Activated T-cell treated with anti-CD3 and anti-CD28 coated beads, Interleukin-2, amount 50 U/mL, for 24 hours (primary cell): ENCODE data around the gene CDYL2.
"Not testable (repeated sequence)": the region's sequence is repeated elsewhere in the genome, so short reads cannot be mapped to it uniquely, and the experiment has no call there.

Source experiments
- DNase-seq: peaks from one replicate; pipeline ENCODE4 v3.0.0-alpha.2; 2020
- H3K27ac Mint-ChIP-seq: 2 replicates; pipeline ENCODE4 v1.8.0; 2020; ENCODE audit warnings: mild to moderate bottlenecking, mixed read lengths
- H3K27me3 Mint-ChIP-seq: 2 replicates; pipeline ENCODE4 v1.8.0; 2020; ENCODE audit warnings: mixed read lengths
- H3K36me3 Mint-ChIP-seq: 2 replicates; pipeline ENCODE4 v1.8.0; 2020; ENCODE audit warnings: low read depth, mixed read lengths
- H3K4me1 Mint-ChIP-seq: 2 replicates; pipeline ENCODE4 v1.8.0; 2020; ENCODE audit warnings: low read depth, mixed read lengths
- H3K4me3 Mint-ChIP-seq: 2 replicates; pipeline ENCODE4 v1.8.0; 2020; ENCODE audit warnings: mild to moderate bottlenecking, moderate library complexity, mixed read lengths
- H3K9me3 Mint-ChIP-seq: 2 replicates; pipeline ENCODE4 v1.8.0; 2020; ENCODE audit warnings: mixed read lengths

CDYL2 gene

GRCh38 chr16:80825365-80825758, 21.0 kb upstream of the CDYL2 start:
- DNase-seq = no peak
- H3K4me3 Mint-ChIP-seq = no peak overlapping the region
- peaks cover 14% of the 10 kb centered on the region for H3K27me3 Mint-ChIP-seq
- no peak overlapping the region for H3K27ac Mint-ChIP-seq
- peaks cover 1% of the 10 kb centered on the region for H3K4me1 Mint-ChIP-seq
- no peaks in the 10 kb centered on the region for H3K36me3 Mint-ChIP-seq
- H3K9me3 Mint-ChIP-seq = no peaks in the 10 kb centered on the region

DNA sequence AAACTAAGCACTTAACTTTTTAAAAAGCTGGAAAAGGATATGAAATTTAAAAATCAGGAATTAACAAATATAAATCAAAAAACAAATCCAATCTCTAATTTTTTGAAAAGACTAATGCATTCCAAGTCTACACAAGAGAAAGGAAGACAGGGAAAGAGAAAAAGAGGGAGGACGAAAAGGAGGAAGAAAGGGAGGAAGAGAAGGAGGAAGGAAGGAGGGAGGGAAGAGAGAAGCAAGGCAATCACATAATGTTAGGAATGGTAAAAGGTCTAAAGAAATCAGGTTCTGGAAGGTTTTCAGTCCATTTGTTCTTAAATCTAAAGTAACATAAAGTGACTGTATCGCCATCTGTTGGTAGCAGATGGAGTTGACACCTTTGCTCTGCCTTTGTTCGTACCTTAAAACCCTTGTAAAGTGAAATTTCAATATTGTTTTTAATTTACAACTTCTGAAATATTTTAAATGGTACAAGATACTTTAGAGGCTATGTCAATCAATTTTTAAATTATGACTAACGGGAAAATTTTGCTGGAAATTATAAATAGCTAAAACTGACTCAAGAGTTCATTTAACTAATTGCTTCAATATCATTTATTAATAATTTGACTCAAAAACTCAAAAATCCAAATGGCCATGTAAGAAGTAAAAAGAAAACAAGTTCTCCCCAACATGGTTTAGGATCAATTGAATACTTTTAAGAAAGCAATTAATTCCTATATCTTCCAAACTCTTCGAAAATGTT, 20.4 kb upstream of the CDYL2 start:
- no peak overlapping the region for H3K27ac Mint-ChIP-seq

DNA sequence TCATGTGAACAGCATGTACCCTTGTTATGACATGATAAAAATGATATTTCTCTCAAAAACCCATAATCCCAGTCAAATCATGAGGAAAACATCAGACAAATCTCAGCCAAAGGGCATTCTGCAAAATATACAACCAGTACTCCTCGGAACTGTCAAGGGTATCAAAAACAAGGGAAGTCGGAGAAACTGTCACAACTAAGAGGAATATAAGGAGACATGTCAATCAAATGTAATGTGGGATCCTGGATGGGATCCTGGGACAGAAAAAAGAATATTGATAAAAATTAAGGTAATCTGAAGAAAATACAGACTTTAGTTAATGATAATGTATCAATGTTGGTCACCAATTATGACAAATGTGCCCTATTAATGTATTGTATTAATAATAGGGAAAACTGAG, 15.6 kb upstream of the CDYL2 start:
- peaks cover 1% of the 10 kb centered on the region for H3K4me1 Mint-ChIP-seq
- peaks cover 15% of the 10 kb centered on the region for H3K27me3 Mint-ChIP-seq
- no peaks in the 10 kb centered on the region for H3K9me3 Mint-ChIP-seq
- no peaks in the 10 kb centered on the region for H3K36me3 Mint-ChIP-seq
- no peak overlapping the region for H3K27ac Mint-ChIP-seq
- DNase-seq = no peak
- H3K4me3 Mint-ChIP-seq = no peak overlapping the region

More for the DNA sequence above, 20.4 kb upstream of the CDYL2 start:
- no peaks in the 10 kb centered on the region for H3K36me3 Mint-ChIP-seq
- H3K9me3 Mint-ChIP-seq = no peaks in the 10 kb centered on the region
- peaks cover 1% of the 10 kb centered on the region for H3K4me1 Mint-ChIP-seq
- no peak for DNase-seq
- H3K4me3 Mint-ChIP-seq = no peak overlapping the region
- H3K27me3 Mint-ChIP-seq = peaks cover 11% of the 10 kb centered on the region

- Mint-ChIP-seq H3K9me3 (no peaks in the 10 kb centered on the region), H3K4me3 (no peak overlapping the region), H3K4me1 (no peaks in the 10 kb centered on the region), H3K36me3 (no peaks in the 10 kb centered on the region), H3K27me3 (peaks cover 15% of the 10 kb centered on the region), H3K27ac (no peak overlapping the region)
- no peak for DNase-seq
Observed at GRCh38 chr16:80816356-80816755, 12.0 kb upstream of the CDYL2 start.

DNA sequence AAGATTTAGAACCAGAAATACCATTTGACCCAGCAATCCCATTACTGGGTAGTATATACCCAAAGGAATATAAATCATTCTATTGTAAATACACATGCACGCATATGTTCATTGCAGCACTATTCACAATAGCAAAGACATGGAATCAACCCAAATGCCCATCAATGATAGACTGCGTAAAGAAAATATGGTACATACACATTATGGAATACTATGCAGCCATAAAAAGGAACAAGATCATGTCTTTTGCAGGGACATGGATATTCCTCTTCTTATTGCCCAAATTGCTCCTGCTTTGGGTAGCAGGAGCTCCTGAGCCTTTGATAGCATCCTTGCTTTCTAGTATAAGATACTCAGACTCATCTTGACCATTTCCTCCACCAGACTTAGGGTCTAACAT, 10.9 kb upstream of the CDYL2 start:
- H3K27me3 Mint-ChIP-seq = peaks cover 15% of the 10 kb centered on the region
- H3K27ac Mint-ChIP-seq, H3K4me3 Mint-ChIP-seq, H3K4me1 Mint-ChIP-seq, H3K9me3 Mint-ChIP-seq, DNase-seq, H3K36me3 Mint-ChIP-seq: not testable (repeated sequence)

DNA sequence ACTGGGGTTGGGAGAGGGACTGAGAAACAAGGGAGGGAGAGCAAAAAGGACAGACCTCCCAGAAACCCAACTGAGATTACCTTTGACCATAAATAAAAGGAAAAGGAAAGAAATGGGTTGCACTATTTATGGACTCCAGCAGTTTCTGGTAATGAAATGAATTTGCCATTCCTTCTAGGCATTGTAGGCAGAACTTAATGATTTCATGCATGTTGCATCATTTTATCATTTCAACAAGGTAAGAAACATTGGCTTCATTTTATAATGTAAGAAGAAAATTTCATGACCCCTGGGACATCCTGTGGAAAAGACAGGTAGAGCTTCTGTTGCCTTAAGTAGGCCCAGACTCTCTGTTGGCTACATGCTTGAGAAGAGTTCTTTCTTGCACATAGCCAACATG, 8.2 kb upstream of the CDYL2 start:
- no peak for DNase-seq
- Mint-ChIP-seq H3K27me3 (peaks cover 9% of the 10 kb centered on the region), H3K36me3 (no peaks in the 10 kb centered on the region), H3K4me3 (no peak overlapping the region), H3K4me1 (peaks cover 2% of the 10 kb centered on the region), H3K9me3 (peaks cover 1% of the 10 kb centered on the region), H3K27ac (no peak overlapping the region)

DNA sequence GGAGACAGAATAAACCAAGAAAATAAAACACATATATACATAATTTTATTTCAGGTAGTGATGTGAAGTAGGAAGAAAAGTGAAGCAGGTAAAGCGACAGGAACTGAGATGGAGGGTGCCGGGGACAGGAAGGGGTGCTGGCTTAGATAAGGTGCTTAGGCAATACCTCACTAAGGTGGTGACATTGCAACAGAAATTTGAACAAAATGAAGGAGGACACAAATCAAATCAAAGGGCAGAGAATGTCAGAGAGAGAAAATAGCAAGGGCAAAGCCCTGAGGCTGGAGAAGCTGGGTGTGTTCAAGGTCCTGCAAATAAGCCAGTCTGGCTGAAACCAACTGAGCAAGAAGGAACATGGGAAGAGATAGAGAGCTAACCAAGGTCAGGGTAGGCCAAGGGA, 5.0 kb upstream of the CDYL2 start:
- H3K9me3 Mint-ChIP-seq = peaks cover 6% of the 10 kb centered on the region
- DNase-seq = no peak
- H3K4me1 Mint-ChIP-seq = peaks cover 27% of the 10 kb centered on the region
- peaks cover 3% of the 10 kb centered on the region for H3K27me3 Mint-ChIP-seq
- H3K4me3 Mint-ChIP-seq = no peak overlapping the region
- no peak overlapping the region for H3K27ac Mint-ChIP-seq
- H3K36me3 Mint-ChIP-seq = no peaks in the 10 kb centered on the region

GRCh38 chr16:80807906-80808305, 3.5 kb upstream of the CDYL2 start:
- Mint-ChIP-seq H3K27me3 (peaks cover 3% of the 10 kb centered on the region), H3K36me3 (peaks cover 2% of the 10 kb centered on the region), H3K4me3 (no peak overlapping the region), H3K4me1 (peaks cover 32% of the 10 kb centered on the region), H3K9me3 (peaks cover 6% of the 10 kb centered on the region), H3K27ac (no peak overlapping the region)
- DNase-seq = no peak

DNA sequence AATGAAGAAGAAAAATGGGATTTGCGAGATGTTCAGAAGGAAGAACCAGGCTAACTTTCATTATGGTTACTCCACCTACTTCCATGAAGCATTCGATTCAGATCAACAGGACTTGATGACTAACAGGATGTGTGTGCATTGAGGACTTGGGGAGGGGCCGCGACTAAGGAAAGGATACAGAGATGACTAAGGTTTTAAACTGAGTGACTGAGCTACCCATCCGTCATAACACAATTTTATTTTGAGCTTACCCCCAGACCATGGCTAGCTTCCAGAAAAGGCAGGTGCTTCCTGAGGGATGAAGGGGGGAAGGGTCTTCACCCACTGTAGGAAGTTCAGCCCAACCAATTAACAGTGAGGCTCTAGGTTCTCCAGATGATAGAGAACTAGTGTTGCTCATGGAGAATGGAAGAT, 2.5 kb upstream of the CDYL2 start:
- peaks cover 12% of the 10 kb centered on the region for H3K9me3 Mint-ChIP-seq
- peaks cover 3% of the 10 kb centered on the region for H3K27me3 Mint-ChIP-seq
- H3K4me1 Mint-ChIP-seq = peaks cover 41% of the 10 kb centered on the region
- H3K27ac Mint-ChIP-seq = peak overlapping the region; percentile 63
- peaks cover 6% of the 10 kb centered on the region for H3K36me3 Mint-ChIP-seq
- peak overlapping the region; percentile 30 for H3K4me3 Mint-ChIP-seq
- peak; percentile 59 for DNase-seq

DNA sequence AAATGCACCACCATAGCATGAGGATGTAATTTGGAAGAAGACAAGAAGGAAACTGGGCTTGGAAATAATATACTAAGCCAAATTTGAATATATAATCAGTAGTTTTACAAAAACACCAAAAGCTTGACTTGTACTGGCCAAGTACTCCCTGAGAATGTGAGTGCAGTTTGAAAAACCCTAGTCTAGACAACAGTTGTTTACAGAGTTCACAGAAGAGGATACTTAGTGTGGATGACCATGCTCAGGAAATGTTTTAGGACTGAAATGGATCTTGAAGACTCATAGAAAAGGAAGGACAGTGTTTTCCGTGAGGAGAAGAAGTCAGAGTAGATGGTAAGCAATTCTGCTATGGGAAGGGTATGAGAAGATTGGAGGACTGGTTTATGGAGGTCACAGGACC, 1.9 kb upstream of the CDYL2 start:
- peak overlapping the region; percentile 63 for H3K27ac Mint-ChIP-seq
- H3K36me3 Mint-ChIP-seq = peaks cover 6% of the 10 kb centered on the region
- DNase-seq = no peak
- H3K27me3 Mint-ChIP-seq = peaks cover 3% of the 10 kb centered on the region
- H3K4me1 Mint-ChIP-seq = peaks cover 44% of the 10 kb centered on the region
- H3K4me3 Mint-ChIP-seq = peak overlapping the region; percentile 30
- peaks cover 12% of the 10 kb centered on the region for H3K9me3 Mint-ChIP-seq

DNA sequence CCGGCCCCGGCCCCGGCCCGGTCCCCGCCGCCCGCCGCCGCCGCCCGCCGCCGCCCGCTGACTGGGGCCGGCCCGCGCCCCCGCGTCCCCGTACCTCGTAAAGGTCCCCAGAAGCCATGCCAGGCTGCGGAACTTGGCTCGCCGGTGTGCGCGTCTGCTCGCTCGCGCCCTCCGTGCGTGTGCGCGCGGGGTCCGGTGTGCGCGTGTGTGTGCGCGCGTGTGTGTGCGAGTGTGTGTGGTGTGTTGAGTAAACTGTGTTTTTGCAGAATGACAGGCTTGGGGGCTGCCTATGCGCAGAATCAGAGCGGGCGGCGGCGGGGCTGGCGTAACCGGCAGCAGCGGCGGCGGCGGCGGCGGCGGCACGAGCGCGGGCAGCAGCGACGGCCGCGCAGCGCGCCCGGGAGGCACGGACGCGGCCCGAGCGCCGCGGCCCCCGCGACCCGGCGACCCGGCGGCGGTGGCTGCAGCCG, 307 bp downstream of the CDYL2 start:
- Mint-ChIP-seq H3K36me3 (peaks cover 6% of the 10 kb centered on the region), H3K4me3 (peak overlapping the region; percentile 90), H3K27ac (peak overlapping the region; percentile 94), H3K9me3 (peaks cover 12% of the 10 kb centered on the region), H3K27me3 (peaks cover 3% of the 10 kb centered on the region), H3K4me1 (peaks cover 58% of the 10 kb centered on the region)
- peak; percentile 80 for DNase-seq

GRCh38 chr16:80803339-80804055, 901 bp downstream of the CDYL2 start:
- H3K27ac Mint-ChIP-seq = peak overlapping the region; percentile 83
- H3K4me1 Mint-ChIP-seq = peaks cover 58% of the 10 kb centered on the region
- peak; percentile 66 for DNase-seq
- peaks cover 12% of the 10 kb centered on the region for H3K9me3 Mint-ChIP-seq
- H3K36me3 Mint-ChIP-seq = peaks cover 6% of the 10 kb centered on the region
- H3K27me3 Mint-ChIP-seq = peaks cover 3% of the 10 kb centered on the region
- peak overlapping the region; percentile 90 for H3K4me3 Mint-ChIP-seq

GRCh38 chr16:80802902-80803301, 1.5 kb downstream of the CDYL2 start:
- peak overlapping the region; percentile 74 for H3K4me3 Mint-ChIP-seq
- H3K4me1 Mint-ChIP-seq = peaks cover 58% of the 10 kb centered on the region
- peaks cover 6% of the 10 kb centered on the region for H3K36me3 Mint-ChIP-seq
- H3K9me3 Mint-ChIP-seq = peaks cover 12% of the 10 kb centered on the region
- H3K27ac Mint-ChIP-seq = peak overlapping the region; percentile 73
- H3K27me3 Mint-ChIP-seq = peaks cover 3% of the 10 kb centered on the region
- DNase-seq = no peak

DNA sequence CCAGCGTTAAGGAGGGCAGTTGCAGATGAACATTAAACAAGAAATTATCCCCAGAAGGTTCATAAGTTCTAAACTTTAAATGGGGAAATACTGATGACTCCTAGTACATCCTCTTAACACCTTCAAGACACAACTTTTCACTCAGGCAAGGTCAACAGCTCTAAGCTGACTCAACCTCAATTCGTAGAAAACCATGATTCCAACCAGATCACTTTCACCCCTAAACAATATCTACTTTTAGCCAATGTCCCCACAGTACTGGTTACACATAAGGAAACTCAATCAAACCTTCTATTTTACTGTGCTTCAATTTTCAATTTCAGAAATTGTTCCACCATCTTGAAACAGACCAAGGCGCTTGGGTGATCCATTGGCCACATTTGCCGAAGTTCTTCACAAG, 2.3 kb downstream of the CDYL2 start:
- Mint-ChIP-seq H3K27me3 (peaks cover 3% of the 10 kb centered on the region), H3K36me3 (peaks cover 6% of the 10 kb centered on the region), H3K9me3 (peaks cover 6% of the 10 kb centered on the region), H3K4me1 (peaks cover 51% of the 10 kb centered on the region), H3K4me3 (peak overlapping the region; percentile 74), H3K27ac (peak overlapping the region; percentile 73)
- no peak for DNase-seq

DNA sequence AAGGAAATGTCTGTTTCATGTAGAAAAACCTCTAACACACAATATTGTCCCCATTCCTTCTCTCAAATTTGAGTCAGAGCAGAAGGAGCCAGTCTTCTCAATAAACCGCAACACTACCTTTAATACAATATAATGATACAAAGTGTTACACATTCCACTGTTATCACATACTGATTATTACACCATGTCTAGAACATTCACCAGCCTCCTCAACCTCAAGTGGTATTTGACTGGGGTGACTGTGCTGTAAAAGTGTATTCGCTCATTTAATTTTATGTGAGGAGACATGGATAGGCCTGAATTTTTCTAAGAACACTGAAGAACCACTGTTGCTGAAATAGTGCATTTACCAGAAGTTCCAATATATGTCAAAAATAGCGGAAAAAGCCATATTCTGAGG, 10.3 kb downstream of the CDYL2 start:
- Mint-ChIP-seq H3K9me3 (peaks cover 6% of the 10 kb centered on the region), H3K4me3 (no peak overlapping the region), H3K4me1 (peaks cover 8% of the 10 kb centered on the region), H3K27me3 (no peaks in the 10 kb centered on the region), H3K27ac (no peak overlapping the region), H3K36me3 (no peaks in the 10 kb centered on the region)
- DNase-seq = no peak
